Activated T-helper 9 cell treated with anti-CD3 and anti-CD28 coated beads, Interleukin-2, amount 50 U/mL, for 16 hours (primary cell): ENCODE data around the gene MPST.

Experiments
- DNase-seq: peaks from one replicate; pipeline ENCODE4 v3.0.0-alpha.2; 2020; ENCODE audit warnings: low read depth

The MPST gene

DNA sequence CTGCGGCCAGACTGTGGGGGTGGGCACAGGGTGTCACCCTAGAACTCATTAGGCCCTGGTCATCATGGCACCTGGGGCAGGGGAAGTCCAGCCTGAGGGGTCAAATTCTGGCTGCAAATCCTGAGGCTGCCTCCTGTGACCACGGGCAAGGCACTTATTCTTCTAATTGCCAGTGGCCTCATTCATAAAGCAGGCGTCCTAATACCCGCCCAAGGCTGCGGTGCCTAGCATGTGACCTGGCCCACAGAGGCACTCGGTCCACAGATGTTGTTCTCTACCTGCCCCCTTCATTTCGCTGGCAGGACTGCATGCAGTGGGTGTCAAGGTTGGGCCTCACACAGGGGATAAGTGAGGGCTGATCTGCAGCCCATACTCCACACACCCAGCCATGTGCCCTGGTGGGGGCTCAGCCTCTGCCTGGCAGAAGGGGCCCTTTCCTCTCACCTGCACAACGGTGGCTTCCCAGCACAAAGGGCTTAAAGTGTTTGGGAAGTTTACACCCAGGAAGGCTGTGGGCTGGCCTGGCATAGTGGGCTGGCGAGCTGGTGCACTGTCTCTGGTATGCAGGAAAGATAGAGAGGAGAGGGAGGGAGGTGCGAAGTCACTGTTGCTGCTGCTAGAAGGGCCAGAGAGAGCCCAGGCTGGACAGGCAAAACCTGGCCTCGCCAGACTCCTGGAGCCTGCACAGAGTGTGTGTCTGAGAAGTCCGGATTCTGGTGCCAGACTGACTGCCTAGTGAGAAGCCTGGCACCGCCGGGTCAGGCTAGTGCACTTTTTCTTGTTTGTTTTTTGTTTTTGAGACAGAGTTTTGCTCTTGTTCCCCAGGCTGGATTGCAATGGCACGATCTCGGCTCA, 3.2 kb downstream of the MPST start:
- DNase-seq: no peak

DNA sequence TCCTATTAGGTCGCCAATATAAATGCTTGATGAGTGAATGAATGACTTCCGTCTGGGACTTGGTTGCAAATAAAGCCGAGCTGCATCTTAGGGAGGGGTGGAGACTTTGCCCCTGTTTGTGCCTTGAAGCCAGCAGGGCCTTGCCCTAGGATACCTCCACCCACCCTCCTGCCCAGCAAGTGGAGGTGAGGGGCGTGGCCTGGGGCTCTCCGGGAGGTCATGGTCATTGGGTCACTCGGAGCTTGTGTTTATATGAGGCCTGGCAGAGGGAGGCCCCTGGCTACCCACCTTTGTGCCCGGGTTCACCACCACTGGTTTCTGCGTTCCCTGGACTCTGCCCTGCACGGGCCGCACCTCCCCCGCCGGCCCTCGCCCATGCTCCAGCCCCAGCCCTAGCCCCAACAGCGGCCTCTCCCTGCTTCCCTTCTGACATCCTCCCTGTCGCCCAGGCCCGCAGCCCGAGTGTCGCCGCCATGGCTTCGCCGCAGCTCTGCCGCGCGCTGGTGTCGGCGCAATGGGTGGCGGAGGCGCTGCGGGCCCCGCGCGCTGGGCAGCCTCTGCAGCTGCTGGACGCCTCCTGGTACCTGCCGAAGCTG, 4.3 kb downstream of the MPST start:
- DNase-seq: no peak

DNA sequence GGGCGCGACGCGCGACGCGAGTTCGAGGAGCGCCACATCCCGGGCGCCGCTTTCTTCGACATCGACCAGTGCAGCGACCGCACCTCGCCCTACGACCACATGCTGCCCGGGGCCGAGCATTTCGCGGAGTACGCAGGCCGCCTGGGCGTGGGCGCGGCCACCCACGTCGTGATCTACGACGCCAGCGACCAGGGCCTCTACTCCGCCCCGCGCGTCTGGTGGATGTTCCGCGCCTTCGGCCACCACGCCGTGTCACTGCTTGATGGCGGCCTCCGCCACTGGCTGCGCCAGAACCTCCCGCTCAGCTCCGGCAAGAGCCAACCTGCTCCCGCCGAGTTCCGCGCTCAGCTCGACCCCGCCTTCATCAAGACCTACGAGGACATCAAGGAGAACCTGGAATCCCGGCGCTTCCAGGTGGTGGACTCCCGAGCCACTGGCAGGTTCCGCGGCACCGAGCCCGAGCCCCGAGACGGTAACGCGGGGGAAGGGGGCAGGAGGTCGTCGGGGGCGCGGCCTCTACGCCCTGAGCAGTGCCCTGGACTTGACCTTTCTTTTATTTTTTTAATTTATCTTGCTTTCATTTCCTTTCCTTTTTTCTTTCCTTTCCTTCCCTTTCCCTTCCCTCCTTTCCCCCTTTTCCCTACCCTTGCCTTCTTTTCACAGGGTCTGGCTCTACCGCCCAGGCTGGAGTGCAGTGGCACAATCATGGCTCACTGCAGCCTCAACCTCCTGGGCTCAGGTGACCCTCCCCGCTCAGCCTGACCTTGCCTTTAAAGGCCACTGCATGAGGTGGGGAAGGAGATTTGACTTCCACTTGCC, 5.0 kb downstream of the MPST start:
- no peak for DNase-seq

DNA sequence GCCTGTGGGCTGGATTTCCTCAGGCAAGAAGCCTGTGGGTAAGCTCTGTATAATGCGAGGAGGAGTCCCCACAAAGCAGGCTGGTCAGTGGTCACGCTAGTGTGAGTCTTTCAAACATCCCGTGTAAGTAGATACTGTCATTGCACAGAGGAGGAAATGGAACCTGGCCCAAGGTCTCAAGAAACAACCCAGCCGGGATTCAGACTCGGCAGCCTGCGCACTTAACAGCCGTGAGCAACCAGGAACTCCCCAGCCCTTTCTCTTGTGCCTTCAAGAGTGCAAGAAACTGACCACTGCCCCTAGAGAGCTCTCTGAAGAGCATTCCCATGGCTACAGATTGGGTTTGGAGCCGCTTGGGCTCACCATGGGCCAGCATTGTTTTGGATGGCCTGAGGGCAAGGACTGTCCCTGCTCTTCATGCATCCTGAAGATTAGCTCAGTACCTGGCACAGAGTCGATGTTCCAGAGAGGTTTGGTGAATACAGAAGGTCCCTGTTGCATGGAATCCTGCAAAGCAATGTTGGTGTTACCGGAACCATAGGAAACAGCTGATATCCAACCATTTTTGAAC, 6.0 kb downstream of the MPST start:
- no peak for DNase-seq

DNA sequence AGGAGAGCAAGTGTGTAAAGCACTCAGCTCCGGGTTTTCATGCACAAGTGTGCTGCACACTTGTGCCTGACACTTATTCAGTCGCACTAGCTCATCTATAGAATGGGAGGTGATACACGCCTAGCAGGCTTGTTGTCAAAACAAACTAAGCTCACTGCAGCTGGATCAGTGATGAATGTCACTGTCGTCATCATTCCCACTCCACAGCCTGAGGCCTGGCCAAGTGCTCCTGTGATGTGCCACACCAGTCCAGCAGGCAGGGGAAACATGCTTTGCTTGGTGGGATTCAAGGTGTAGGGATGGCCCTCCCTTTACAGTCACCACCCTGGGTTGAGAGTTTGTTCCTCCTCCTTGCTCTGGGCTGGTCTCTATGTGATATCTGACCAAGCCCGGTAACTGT, 6.8 kb downstream of the MPST start:
- DNase-seq: no peak

DNA sequence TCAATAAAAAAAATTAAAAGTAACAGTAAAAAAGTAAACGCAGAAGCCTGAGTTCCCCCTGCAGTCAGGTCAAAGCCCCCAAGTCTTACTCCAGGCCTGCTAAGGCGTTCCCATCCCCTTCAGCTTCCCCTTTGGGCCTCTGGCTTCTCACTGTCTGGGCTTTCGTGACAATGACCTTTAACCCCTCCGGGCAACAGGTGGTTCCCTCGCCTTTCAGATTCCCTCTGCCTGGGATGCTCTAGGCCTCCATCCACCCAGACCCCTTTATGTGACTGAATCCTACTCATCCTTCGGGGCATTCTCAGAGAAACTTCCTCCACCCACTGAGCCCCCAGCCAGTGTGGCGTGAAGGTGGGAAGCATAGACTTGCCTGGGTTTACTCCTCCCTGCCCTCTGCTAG, 8.0 kb downstream of the MPST start:
- DNase-seq: no peak

DNA sequence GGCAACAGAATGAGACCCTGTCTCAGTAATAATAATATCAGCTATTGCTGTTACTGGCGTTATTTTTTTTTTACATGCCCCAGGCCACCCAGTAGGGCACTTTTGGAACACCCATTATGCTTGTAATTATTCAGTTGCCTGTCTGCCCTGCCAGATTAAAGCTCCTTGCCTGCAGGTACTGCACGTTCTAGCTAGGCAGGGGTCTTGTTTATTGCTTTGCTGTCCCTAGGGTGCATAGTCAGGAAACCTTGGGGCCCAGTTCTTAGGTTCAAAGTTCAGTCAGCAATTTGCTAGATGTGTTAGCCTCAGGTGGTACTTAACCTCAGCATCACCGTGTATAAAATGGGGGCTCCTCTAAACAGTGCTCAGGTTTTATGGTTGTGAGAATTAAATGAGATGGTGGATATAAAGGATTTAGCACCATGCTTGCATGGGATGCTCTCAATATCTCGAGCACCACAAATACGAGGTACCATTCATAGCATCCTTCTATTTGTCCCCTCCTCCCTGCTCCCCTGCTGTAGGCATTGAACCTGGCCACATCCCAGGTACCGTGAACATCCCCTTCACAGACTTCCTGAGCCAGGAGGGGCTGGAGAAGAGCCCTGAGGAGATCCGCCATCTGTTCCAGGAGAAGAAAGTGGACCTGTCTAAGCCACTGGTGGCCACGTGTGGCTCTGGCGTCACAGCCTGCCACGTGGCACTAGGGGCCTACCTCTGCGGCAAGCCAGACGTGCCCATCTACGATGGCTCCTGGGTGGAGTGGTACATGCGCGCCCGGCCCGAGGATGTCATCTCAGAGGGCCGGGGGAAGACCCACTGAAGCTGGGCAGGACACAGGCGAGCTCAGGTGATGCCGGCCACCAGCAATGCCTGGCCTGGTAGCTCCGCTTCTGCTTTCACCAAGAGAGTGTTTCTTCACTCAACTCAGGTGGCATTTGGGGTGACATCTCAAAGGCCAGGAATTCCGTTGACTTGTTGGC, 9.4 kb downstream of the MPST start:
- no peak for DNase-seq

DNA sequence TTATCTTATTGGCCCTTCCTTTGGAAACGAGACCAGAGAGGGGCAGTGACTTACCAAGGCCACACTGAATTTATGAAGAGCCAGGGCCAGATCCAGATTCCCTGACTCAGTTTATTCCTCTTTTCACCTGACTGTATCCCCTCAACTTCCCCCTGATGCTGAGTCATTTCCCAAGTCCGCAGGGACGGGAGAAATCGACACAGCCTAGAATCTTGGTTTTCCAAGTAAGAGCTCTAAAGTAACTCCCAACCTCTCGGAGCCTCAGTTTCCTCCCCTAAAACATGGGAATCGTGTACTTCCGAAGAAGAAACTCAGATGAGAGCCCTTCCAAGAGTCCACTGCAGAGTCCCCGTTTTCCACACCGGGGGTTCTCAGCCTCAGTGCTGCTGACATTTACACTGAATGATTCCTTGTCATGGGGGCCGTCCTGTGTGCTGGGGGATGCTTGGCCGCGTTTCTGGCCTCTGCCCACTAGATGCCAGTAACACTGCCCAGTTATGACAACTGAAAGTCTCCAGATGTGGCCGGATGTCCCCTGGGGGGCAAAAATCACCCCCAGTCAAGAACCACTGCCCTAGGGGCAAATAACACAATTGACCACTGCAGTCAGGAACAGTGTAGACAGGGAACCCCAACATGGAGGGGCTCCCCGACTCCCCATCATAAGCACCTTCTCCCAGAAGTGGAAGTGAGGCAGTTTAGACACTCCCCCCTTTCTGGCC, 11.2 kb downstream of the MPST start:
- DNase-seq: no peak

DNA sequence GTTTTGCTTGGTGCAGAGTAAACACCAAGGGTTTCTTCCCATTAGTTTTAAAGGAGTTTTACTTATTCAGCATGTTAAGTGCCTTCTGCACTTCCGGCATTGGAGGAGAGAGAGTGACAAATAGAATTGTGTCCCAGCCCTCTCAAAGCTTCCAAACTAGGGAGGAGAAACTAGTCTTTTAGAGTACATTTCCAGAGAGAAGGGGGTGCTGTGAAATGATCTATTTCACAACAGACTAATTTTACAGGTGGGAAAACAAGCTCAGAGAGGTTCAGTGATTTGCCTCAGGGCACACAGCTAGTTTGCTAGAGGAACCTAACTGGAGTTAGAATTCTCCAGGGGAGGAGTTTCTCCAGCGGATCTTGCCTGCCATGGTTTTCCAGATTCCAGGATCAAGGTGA, 12.6 kb downstream of the MPST start:
- no peak for DNase-seq

DNA sequence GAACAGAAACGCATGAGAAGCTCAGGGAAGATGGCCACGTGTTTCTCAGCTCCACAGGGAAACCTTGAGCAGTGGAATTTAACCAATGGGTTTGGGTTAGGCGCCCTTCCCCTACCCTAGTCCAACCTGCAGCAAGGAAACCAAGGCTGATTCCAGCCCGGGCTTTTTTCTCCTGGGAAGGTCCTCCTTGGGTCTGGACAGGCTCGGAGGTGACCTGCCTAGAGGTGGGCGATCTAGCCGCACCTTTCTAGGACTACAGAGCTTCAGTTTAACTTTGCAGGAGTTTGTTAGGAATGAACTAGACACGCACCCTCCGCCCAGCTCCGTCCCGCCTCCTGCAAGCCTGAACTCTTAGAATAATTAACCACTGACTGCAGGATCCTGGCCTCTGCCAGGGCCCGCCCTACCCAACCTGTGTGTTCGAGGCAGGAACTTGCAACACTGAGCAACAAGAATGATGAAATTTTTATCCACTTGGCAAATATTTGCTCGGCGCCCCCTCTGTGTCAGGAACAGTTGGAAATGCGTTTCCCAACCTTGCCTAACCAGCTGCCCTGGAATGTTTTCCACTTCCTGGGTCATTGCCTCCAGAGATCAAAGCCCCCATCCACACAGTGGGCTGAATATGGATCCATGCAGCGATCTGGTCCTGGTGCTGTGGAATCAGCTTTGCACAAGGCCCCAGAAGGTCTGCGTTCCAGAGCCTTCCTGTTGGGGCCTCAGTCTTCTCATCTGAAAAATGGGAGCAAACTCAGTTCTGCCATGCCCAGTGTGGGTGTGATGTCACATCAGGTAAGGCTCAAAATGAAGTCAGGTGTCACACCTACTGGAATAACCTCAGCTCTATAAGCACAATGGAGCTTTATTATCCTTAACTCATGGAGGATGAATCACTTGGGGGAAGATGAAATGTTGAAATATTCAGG, 13.3 kb downstream of the MPST start:
- no peak for DNase-seq

DNA sequence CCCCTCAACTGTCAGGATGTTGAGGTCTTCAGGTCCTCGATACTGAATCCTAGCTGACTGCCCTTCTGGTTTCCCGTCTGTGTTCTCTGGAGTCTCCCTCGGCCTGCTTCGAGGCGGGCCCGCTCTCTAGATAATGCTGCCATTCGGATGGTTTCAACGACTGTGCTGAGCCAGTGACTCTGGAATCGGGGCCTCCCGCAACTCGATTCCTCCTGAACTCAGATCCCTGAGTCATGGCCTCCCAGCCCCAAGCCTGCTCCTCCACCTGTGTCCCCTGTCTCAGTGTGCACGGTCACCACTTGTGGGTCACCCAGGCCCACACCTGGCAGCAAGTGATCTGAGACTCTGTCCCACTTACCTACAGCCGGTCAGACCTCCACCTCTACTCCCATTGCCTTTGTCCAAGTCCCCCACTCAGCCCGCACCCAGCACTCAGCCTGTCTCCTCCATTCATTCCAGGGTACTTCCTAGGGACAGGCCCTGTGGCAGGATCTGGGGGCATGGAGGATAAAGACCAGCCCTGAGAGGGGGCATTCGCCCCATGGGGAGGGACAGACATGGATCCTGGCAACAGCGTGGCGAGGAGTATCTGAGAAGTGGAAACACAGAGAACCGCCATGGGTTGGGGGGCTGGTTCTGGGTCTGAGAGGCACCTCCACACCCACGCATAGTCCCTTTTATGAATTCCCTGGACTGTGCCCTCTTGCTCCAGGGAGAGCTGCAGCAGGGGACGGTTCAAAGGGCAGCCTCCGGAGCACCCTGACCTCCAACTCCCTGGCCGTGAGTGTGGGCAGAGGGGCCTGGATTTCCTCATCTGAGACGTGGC, 14.3 kb downstream of the MPST start:
- DNase-seq: no peak

DNA sequence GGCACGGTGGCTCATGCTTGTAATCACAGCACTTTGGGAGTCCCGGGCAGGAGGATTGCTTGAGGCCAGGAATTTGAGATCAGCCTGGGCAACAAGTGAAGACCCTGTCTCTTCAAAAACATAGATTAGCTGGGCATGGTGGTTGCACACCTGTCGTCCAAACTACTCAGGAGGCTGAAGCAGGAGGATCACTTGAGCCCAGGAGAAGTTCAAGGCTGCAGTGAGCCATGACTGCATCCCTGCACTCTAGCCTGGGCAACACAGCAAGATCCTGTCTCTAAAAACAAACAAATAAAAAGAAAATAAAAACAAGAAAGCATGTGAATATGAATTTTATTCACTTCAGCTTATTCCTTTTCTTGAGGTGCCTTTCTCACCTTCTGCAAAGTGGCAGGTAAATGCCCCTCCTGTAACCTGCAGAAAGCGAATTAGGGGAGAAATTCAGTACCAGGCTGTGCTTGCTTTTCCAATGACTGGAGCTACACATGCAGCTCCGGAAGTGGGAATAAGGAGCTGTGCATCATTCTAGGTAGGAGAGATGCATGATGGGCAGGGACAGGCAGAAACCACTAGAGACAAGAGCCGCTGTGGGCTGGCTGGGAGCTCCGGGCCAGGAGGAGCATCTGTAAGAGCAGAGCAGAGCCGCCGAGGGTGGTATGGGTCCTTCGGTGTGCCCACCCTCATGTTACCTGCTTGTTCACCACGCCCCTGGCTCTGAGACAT, 17.3 kb downstream of the MPST start:
- DNase-seq: no peak

DNA sequence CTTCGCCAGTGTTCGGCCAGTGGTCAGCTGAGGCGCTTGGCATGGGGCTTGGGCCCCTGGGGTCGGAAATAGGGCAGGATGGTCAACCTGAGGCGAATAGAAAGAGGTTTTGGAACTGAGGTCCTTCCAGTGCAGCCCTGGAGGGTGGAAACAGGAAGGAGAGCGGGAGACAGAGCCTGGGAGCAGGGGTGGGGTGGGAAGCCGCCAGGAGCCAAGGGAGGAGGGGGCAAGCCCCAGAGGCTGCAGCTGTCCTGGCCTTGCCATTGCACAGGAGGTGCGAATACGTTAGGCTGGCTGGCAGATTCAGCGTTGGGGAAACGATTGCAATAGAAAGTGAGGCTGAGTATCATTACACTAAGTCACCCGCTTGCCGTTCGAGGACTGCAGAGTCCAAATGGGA, 18.1 kb downstream of the MPST start:
- no peak for DNase-seq

DNA sequence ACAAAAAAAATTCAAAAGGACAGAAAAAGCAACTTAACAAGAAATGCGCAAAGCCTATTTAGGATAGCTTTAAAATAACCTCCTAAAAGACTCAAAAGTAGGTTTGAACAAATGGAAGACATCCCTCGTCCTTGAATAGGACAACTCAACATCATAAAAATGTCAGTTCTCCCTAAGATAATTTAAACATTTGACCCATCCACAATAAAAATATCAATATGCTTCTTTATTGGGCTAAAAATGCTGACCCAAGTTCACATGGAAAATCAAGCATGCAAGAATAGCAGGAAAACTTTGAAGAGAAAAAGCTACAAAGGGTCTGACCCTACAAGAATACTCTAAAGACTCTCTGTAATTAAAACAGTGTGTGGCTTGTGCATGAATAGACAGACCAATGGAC, 19.9 kb downstream of the MPST start:
- DNase-seq: no peak

DNA sequence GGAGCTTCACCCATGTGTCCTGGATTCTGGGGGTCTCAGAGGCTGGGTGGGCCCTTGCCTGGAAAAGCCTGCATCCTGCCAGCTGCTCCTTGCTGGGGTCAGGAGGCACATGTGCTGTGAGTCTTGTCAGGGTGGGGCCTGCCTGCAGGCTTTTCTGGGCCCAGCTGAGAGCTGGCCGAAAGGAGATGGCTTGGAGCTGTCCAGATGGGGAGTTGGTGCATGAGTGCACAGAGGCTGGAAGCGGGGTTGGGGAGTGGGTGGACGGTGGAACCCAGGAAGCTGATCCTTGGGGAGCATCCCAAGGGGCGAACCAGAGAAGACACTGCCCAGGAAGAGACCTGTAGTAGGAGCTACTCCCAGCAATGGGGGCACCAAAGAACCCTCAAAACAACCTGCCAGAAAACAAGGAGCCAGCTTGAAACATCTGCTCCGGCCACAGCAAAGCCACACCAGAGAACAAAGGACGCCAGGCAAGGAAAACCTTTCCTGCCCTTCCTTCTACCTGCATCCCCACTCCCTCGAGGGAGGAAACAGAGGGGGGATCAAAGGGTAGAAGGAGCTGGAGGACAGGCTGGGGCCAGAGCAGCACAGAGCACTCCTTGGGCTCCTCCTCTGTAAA, 23.8 kb downstream of the MPST start:
- DNase-seq: no peak

DNA sequence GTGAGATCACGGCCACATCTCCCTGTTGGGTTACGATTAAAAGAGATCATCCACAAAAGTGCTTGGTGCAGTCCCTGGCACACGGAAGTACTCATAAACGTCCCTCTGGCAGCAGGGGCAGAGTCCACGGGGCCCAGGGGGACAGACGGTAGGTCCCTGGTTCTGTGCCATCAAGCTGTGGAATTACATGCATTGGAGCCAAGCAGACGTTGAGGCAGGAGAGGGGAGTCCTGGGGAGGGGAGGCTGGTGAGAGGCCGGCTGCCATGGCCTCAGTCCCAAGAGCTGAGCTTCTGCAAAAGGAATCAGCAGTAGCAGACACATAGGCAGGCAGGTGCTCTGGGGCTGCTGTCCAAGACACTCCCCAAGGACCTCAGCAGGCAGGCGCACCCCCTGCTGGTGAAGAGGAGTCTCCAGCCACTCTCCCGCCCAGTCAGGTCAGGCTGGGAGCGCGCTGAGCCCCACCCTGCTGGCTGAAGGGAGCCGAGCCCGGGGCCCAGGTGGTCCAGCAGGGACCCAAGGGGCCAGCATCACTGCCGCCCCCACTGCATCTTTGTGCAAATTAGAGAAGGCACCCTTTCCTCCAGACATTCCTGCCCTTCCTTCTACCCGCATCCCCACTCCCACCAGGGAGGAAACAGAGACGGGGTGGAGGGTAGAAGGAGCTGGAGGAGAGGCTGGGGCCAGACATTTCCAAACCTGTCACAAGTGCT, 24.4 kb downstream of the MPST start:
- peak; percentile 28 for DNase-seq
